Femur (tissue), 1 donor: Measurements from ENCODE around the gene RSRC1.
"Not testable (repeated sequence)": the region's sequence is repeated elsewhere in the genome, so short reads cannot be mapped to it uniquely, and the experiment has no call there.

Source experiments
- DNase-seq: peaks from one replicate; pipeline ENCODE4 v3.0.0-alpha.2; 2017

RSRC1 gene

DNA sequence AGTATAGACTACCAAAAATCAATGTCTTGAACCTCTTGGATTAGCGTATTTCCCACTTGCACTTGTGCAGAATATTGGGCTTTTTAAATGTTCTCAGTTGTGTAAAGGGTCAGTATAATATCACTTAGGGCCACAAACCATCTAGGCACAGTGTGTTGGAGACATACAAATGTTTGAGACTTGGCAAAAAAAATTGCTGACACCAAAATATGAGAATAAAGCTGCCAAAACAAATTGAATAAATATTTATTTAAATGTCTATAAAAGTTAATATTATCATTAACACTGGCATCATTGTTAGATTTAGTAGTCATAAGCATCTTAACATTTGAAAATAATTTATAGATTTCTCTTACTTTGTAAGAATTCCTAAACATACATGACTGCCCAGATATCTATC, 430.2 kb downstream of the RSRC1 start:
- DNase-seq = no peak

DNA sequence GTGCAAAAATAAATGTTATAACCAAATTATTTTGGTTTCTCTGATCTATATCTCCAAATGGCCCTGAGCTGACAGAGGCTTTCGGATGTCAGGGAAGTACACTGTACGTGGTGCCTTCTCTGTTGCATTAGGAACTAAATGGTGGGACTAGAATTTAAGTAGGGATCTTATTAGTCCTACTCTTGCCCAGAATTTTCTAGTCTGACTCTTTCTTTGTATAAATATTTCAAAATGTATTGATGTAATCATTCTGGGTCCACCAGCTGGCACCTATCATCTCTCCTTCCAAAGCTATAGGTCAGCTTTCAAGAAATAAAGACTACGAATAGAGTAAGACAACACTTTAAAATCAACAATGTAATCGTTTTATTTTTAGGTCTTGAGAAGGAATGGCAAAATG, 438.8 kb downstream of the RSRC1 start:
- DNase-seq = no peak

DNA sequence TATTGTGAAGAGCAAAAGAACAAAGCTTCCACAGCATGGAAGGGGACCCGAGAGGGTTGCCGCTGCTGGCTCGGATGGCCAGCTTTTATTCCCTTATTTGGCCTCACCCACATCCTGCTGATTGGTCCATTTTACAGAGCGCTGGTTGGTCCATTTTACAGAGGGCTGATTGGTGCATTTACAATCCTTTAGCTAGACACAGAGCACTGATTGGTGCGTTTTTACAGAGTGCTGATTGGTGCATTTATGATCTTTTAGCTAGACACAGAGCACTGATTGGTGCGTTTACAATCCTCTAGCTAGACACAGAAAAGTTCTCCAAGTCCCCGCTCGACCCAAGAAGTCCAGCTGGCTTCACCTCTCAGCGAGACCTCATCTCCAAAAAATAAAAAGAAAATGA, 440.0 kb downstream of the RSRC1 start:
- not testable (repeated sequence) for DNase-seq

DNA sequence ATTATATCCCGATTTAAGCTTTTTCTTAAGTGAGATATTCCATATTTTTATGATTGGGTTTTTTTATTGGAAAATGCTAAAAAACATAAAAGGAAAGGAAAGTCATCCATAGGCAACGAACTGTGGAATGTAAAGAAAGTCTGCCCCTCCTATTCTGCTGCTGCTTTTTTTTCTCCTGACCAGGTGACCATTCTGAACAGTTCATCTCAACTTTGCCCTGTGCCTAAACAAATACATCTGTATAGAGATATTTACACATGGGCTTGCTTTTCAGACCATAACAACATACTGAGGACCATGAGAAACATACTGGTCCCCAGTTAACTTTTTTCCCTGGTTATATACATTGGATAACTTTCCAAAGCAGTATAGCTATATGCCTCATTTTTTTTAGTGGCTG, 442.2 kb downstream of the RSRC1 start:
- DNase-seq = no peak

DNA sequence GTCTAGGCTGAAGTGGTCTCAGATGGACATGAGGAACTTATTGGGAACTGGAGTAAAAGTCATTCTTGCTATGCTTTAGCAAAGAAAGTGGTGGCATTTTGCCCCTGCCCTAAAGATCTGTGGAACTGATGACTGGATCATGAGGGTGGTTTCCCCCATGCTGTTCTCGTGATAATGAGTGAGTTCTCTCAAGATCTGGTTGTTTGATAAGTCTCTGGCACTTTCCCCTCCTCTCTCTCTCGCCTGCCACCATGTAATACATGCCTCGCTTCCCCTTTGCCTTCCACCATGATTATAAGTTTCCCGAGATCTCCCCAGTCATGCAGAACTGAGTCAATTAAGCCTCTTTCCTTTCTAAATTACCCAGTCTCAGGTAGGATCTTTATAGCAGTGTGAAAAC, 449.6 kb downstream of the RSRC1 start:
- no peak for DNase-seq

DNA sequence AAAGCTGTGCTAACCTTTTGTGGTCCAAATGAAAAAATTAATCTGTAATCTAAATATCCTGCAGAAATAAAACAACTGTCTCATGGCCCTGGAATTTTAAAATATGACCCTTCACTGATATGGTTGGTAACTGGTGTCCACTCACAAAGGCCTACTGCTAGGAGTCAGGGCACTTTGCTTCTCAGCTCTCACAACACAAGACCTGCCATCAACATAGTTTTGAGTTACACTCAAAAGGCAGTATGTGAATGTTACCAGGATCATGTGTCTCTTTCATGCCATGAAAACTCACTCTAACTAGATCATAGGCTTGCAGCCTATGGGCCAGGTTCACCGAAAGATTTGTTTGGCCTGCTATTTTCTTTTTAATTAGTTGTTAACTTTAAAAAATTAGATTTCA, 451.1 kb downstream of the RSRC1 start:
- DNase-seq = no peak

DNA sequence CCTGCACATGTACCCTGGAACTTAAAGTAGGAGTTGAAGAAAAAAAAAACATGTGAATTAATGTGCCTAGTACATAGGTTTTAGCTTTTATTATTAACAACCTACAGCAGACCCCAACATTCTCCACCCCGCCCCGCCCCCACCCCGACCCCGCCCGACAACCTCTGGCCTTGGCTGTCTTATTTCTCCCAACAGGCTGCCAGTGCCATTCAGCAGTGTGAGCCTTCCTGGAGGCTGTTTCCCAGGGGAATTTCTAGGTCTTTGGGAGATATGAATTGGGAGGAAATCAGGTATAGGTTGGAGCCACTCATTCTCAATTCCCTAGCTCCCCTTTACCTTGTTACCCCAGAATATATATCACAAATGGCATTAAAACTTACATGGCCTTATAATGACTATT, 452.8 kb downstream of the RSRC1 start:
- DNase-seq = no peak

DNA sequence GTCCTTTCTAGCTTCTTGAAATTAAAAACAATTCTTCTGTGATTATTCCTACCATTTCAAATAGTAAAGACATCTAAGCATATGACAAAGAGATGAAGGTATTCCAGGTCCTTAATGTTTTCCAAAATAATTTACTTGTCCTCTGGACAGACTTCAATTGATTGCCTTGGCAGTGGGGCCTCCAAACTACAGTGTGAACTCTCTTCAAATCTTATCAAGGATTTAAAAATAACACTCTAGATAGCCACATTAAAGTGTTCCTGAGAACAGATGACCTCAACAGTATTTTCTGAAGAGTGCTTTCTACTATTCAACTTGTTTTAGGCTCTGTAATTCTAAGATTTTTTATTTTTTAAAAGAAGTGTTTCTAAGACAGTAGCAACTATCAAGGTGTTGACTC, 453.2 kb downstream of the RSRC1 start:
- DNase-seq = no peak

DNA sequence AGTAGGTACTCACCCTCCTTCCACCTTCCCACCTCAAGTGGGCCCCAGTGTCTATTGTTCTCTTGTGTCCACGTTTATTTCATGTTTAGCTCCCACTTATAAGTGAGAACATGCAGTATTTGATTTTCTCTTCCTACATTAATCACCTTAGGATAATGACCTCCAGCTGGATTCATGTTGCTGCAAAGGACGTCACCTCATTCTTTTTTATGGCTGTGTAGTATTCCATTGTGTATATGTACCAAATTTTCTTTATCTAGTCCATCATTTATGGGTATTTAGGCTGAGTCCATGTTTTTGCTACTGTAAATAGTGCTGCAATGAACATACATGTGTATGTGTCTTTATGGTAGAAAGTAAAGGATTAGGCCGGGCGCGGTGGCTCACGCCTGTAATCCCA, 455.2 kb downstream of the RSRC1 start:
- no peak for DNase-seq

DNA sequence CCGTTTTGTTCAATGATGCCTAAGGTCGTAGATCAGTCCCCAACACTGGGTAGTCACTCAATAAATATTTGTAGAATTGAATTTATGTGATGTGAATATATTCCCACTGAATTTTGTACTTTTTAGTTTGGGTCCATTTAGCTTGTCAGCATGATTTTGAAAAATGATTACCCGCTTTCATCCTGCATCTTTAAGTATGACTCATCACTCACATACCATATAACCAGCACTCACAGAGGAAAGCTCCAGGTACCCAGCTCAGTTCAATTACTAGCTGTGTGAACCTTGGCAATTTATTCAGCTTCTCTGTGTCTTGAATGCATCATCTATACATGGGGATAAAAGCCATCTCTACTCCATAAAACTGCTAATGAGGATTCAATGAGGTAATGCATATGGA, 458.9 kb downstream of the RSRC1 start:
- DNase-seq = no peak

DNA sequence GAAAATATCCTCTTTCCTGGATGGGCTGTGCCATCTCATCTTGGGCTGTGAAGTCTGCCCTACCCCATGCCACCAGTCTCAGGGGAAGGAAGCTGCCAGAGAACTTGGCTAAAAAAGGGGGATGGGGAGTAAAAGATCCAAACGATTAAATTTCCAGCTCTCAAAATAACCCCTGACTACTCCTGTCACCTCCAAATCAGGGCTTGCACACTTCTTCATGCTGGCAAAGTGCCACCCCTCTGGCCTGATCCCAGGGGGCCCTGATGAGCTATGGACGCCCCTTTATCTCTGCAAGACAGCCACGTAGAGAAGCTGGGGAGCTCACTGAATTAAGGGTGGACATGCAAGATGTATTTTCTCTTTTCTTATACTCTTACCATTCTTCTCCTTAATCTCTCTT, 459.9 kb downstream of the RSRC1 start:
- DNase-seq = peak; percentile 27

DNA sequence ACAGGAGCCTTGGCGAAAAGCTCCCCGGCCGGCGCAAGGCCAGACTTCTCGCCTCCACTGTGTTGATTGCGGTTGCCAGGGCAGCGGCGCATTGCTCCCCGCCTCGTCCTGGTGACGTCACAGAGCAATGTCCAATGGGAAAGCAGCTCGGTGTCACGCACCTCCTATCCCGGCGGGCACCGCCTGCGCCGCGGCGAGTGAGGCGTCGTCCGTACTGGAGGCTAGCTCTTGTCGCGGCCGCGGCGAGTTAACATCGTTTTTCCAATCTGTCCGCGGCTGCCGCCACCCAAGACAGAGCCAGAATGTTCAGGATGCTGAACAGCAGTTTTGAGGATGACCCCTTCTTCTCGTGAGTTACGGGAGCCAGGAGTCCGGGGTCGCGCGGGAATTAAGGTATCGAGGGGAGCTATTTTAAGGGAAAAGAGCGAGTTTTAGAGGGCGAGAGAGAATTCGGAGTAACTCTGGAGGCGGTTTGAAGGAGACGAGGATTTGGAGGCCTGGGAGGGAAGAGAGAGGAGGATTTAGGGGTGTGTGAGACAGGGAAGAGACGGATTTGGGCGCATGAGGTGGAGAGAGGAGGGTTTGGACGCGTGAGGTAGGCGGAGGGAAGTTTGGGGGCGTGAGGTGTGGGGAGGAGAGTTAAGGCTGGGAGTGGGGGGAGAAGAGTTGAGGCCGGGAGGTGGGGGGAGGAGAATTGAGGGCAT, 461.3 kb downstream of the RSRC1 start, which contains the start of gene MLF1:
MLF1 (plus strand) TSS at position 196 of the 704 bp plus-strand sequence; CDS start at position 303, 107 bp downstream.
- DNase-seq = peak; percentile 98

DNA sequence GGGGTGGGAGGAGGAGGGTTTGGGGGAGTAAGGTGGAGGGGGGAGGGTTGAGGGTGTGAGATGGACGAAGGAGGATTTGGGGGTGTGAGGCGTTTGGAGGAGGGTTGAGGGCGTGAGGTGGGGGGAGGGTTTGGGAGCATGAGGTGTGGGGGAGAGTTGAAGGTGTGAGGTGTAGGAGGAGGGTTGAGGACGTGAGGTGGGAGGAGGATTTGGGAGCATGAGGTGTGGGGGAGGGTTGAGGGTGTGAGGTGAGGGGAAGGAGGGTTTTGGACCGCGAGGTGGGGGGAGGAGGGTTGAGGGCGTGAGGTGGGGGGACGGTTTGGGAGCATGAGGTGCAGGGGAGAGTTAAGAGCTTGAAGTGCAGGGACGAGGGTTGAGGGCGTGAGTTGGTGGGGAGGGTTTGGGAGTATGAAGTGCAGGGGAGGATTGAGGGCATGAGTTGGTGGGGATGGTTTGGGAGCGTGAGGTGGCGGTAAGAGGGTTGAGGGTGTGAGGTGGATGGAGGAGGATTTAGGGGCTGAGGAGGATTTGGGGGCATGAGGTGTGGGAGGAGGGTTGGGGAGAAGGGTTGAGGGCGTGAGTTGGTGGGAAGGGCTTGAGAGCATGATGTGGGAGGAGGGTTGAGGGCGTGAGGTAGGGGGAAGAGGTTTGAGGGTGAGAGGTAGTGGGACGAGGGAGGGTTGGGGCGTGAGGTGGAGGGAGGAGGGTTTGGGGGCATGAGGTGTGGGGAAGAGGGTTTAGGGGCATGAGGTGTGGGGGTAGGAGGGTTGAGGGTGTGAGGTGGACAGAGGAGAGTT, 462.3 kb downstream of the RSRC1 start:
- peak; percentile 21 for DNase-seq

DNA sequence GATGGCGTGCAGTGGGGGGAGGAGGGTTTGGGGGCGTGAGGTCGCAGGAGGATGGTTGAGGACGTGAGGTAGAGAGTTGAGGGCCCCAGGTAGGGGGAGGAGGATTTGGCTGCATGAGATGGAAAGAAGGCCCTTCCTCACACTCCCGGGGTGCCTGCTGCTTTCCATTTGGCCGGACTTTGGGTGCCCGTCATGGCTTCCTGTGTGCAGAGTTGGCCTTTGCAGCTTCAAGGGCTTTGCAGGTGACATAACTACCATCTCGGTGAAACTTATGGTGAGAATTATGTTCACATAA, 462.8 kb downstream of the RSRC1 start:
- no peak for DNase-seq

DNA sequence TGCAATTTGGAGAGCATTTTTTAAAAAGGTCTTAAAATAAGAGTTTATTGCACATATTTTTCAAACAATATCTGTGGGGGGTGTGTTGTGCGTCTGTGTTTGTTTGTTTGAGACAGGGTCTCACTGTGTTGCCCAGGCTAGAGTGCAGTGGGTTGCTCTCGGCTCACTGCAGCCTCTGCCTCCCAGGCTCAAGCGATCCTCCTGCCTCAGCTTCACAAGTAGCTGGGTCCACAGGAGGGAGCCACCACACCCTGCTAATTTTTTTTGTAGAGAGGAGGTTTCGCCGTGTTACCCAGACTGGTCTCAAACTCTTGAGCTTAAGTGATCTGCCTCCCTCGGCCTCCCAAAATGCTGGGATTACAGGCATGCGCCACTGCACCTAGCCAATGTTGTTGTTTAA, 463.8 kb downstream of the RSRC1 start:
- DNase-seq = no peak

DNA sequence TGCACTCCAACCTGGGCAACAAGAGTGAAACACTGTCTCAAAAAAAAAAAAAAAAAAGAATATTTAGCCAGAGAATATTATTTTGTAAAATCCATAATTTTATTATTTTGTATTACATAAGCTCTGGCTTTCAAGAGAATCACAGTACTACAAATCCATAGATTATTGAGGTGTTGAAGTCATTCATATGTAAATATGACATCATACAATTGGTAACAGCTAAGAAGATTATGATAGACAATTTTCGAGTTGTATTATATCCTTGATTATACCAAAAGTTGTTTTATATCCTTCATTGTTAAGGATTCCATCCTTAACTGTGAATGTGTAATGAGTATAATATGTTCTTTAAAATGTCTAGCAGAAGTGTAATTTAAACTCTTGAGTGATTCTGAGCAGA, 464.8 kb downstream of the RSRC1 start:
- DNase-seq = no peak

DNA sequence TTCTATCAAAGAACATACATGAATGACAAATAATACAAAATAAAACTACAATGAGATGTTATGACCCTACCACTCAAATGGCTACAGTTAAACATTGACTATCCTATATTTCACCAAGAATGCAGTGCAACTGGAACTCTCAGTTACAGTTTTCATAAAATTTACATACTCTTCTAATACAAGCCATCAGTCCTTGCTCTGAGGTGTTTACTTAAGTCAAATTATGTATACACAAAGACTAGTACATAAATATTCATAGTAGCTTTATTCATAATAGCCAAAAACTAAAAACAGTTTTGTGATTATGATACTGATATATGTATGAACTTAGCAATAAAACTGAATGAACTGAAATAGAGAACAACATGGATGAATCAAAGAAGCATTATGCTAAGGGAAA, 480.3 kb downstream of the RSRC1 start:
- no peak for DNase-seq
